Measurements from ENCODE around the gene GUCY2D.
"Not testable (repeated sequence)": the region's sequence is repeated elsewhere in the genome, so short reads cannot be mapped to it uniquely, and the experiment has no call there.

GUCY2D gene

GRCh38 chr17:8001976-8002720 lies at the start of gene GUCY2D:
Gene GUCY2D (plus strand): TSS chr17:8002615. CDS start chr17:8003048, 433 bp downstream.
- DNase-seq, result no peak

GRCh38 chr17:7953266-7953665 lies 49.1 kb upstream of the GUCY2D start:
- DNase-seq, result not testable (repeated sequence)

- no peak for DNase-seq
Observed at GRCh38 chr17:7955414-7956227, 46.8 kb upstream of the GUCY2D start.

DNA sequence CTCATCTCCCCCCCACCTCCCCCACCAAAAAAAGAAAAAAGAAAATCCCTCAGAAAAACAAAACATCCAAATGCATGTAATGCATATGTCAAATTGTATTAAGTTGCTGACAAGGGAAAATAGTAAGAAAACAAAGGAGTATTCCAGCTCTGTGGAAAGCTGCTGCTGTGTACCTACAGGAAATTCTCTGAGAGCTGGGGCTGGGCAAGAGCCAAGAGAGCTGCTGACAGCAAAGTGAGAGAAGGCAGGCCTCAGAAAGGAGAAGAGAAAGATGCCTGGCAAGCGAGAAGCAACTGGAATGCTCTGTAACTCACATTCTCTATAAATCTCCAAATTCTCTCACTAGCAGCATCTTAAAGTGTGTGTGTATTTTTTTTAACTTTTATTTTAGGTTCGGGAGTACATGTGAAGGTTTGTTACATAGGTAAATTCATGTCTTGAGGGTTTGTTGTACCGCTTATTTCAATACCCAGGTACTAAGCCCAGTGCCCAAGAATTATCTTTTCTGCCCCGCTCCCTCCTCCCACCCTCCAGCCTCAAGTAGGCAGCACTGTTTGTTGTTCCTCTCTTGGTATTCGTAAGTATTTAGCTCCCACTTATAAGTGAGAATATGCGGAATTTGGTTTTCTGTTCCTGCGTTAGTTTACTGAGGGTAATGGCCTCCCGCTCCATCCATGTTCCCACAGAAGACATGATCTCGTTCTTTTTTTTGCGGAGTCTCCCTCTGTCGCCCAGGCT lies 46.0 kb upstream of the GUCY2D start:
- no peak for DNase-seq

DNA sequence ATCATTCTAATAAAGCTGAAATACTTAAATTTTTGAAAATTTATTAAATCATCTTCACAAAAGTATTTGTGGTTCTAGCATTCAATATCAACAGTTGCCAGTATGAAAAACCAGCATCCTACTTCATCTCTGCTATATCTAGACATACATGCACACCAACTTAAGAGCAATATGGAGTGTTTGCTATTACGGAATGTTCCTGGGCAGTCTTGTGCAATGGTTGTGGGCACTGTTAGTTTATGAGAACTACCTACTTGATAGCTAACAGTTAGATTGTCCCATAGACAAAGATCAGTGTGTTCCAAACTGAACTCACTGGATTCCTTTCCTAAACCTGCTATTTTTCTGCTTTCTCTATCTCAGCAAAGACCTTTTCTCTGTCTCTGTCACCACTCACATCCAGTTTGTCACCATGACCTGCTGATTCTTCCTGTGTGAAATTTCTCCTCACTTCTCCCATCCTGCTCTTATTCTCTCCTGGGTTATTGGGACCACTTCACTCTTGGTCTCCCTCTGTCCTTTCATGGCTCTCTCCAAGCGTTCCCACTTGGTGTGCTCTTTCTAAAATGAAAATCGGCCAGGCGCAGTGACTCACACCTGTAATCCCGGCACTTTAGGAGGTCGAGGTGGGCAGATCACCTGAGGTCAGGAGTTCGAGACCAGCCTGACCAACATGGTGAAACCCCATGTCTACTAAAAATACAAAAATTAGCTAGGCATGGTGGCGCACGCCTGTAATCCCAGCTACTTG lies 42.7 kb upstream of the GUCY2D start:
- peak; percentile 27 for DNase-seq

DNA sequence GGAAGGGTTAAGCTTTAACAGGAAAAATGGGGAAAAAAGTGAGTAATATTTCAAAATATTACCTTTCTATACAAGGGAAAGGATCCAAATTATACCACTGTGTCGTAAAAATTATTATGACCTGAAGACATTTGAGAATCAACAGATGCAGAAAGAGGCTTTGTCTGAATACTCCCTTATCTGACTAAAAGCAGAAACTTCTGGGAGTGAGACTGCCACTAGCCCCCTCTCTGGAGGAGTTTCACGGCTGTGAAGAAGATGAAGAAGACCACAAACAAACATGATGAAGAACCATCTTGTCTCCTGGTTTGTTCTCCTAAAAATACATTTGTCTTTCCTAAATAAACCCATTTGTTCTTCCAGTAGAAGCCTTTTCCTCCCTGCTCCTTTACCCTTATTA lies 41.0 kb upstream of the GUCY2D start:
- no peak for DNase-seq

DNA sequence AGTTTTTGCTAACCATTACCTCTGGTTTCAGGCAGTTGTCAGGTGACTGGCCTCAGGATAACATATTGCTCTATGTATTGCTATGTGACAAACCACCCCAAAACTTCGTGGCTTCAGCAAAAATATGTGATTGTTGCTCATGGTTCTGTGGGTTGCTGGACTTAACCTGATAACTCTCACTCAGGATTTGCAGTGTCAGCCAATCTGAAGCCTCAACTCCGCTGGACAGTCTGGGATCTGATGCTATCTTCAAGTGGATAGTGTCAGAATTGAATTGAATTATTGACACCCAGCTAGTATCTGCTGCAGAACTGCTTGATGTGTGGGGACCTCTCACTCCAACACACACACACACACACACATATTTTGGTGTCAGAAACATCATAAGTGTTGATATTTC lies 34.7 kb upstream of the GUCY2D start:
- DNase-seq, result no peak

DNA sequence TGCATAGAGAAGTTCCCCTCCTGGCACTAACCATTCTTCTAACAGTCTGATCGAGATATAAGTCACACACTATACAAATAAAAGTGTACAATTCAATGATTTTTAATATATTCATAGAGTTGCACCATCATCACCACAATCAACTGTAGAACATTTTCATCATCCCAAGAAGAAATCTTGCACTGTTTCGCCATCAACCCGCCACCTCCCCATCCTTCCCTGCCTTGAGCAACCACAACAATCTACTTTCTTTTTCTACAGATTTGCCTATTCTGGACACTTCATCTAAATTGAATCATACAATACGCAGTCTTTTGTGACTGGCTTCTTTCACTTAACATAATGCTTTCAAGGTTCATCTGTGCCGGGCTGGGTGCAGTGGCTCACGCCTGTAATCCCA lies 33.0 kb upstream of the GUCY2D start:
- DNase-seq, result peak; percentile 4

DNA sequence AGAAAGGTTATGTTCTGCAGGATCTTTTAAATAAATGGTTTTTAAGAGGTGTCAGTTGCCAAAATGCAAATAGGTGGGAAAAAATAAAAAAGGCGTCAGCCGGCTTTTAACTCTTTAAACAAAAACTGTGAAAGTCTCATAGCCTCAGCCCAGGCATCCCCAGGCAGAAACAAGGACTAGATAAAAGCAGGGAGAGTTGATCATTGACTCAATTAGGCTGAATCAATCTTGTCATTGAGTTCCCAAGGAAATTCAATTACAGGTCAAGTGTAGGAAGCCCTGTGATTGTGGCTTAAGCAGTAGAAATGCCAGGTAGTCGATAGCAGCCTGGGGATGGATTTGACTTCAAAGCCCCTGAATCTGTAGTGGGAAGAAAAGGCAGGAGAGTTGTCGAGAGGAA lies 30.8 kb upstream of the GUCY2D start:
- no peak for DNase-seq

GRCh38 chr17:7972131-7972785 lies 30.2 kb upstream of the GUCY2D start:
- DNase-seq, result no peak

GRCh38 chr17:7974638-7975131 lies 27.7 kb upstream of the GUCY2D start:
- no peak for DNase-seq

DNA sequence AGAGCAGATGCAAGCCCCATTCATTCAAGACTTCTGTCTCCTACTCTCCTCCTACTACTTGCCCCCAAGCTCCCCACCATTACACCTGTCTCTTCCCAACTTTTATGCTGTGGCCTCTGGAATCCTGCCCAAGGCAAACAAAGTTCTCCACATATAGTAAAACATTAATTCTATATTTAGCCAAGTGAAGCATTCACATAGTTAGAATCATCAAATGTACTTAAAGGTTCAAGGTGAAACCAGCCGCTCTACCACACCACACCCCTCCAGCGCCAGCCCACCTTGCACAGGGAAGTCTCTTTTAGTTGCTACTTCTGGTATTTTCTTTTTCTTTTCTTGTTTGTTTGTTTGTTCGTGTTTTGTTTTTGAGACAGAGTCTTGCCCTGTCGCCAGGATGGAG lies 25.4 kb upstream of the GUCY2D start:
- no peak for DNase-seq

DNA sequence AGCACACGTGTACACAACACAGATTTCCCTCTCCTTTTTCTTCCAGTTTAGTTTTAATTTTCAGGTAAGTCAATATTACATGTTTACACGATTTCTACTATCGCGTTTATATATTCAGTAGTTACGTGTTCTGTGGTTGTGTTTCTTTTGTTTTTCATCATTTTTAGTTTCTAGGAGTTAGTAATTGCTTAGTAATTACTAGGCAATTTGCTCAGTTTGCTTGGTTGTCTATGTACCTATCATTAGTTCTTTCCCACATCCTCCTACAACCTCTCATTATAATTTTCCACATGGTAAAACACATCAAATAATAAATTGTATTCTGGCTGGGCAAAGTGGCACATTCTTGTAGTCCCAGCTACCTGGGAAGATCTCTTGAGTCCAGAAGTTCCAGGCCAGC lies 24.6 kb upstream of the GUCY2D start:
- DNase-seq, result no peak

DNA sequence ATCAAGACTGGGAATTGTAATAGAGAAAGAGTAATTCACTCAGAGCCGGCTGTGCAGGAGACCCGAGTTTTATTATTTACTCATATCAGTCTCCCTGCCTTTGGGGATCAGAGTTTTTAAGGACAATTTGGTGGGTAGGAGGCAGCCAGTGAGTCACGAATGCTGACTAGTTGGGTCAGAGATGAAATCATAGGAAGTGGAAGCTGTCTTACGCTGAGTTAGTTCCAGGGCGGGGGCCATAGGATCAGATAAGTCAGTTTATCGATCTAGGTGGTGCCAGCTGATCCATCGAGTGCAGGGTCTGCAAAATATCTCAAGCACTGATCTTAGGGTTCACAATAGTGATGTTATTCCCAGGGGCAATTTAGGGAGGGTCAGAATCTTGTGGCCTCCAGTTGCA lies 20.2 kb upstream of the GUCY2D start:
- DNase-seq, result no peak

DNA sequence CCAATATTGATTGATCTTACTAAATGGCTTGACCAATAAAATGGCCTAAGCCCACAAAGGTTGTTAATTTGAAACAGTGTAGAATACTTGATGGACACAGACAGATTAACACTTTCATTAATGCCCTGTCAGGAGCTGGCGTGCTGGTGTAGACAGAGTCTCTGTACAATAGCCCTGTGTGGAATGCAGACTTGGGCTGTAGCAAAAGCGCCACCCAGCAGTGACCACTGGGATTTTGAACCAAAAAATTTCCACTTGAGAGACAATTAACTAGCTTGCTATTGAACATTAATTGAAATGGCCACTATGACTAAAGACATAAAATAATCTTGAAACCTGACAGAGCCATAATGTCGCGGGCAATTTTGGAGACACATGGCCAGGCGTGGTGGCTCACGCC lies 19.7 kb upstream of the GUCY2D start:
- DNase-seq, result no peak

DNA sequence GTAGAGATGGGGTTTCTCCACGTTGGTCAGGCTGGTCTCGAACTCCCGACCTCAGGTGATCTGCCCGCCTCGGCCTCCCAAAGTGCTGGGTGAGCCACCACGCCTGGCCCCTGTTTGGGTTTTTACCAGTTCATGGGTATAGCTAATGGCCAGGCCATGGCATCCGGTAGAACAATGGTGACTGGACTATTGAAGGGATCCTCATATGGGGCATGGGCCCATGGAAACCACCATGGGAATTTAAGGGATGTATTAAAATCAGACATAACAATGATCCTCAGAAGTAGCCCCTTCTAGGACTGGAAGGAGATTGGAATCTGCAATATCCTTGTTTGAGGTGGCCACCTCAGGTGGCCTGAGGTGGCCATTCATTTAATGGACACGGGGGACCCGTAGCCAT lies 17.5 kb upstream of the GUCY2D start:
- no peak for DNase-seq

DNA sequence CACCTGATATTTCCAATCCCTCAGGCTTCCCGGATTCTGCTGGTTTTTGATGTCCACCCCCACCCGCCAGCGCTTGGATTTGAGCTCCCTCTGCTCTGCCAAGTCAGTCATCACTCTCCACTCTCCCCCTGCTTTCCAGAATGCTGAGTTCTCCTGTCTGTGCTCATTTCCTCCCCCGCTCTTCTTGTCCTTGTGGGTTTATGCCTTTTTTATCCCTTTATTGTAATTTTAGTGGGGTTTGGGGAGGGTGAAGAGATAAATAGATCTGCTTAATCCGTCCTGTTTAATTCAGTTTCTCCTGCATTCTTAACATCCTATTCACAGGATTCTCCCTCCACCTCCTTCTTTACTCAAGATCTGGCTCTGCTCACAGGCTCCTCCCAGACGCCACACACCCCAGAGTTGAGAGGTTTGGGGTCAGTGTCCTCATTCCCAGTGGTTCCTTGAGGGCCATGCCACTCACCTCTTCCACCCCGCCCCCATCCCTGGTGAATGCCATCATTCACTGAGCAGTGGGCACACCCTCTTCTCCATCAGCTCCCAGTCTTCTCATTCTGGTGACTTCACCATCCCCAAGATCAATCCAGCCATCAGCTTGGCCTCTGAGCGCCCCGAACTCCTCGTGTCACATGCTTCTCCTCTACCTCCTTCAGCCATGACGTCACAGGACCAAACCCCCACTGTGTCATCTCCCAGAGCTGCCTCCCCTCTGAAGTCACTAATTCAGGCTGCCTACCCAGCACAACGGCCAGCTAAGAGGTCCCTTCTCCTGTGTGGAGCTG lies 15.1 kb upstream of the GUCY2D start:
- DNase-seq, result no peak

- DNase-seq, result peak; percentile 93
Observed at GRCh38 chr17:7988750-7989178, 13.7 kb upstream of the GUCY2D start.

GRCh38 chr17:7989781-7990655 lies 12.4 kb upstream of the GUCY2D start:
- peak; percentile 81 for DNase-seq

GRCh38 chr17:7992516-7992915 lies 9.9 kb upstream of the GUCY2D start:
- no peak for DNase-seq

All from hematopoietic multipotent progenitor cell treated with erythropoietin and hydrocortisone succinate and interleukin-3 and kit ligand, for 8 days (in vitro differentiated cells).